Measurements from ENCODE around the gene DUSP8. TPM values are rescaled to one million over a fixed set of nuclear protein-coding genes. Genes with fewer than 3 reads are reported as not detected.
A peak's percentile ranks its signal among the peaks of the same experiment; 100 is the strongest.

DUSP8 gene
- total and polyA plus RNA-seq, 2 of the 8 experiments (the other 6 are each of a cell fraction or from before 2014, with no cell fraction given): 2.8 to 3.6 TPM

DNA sequence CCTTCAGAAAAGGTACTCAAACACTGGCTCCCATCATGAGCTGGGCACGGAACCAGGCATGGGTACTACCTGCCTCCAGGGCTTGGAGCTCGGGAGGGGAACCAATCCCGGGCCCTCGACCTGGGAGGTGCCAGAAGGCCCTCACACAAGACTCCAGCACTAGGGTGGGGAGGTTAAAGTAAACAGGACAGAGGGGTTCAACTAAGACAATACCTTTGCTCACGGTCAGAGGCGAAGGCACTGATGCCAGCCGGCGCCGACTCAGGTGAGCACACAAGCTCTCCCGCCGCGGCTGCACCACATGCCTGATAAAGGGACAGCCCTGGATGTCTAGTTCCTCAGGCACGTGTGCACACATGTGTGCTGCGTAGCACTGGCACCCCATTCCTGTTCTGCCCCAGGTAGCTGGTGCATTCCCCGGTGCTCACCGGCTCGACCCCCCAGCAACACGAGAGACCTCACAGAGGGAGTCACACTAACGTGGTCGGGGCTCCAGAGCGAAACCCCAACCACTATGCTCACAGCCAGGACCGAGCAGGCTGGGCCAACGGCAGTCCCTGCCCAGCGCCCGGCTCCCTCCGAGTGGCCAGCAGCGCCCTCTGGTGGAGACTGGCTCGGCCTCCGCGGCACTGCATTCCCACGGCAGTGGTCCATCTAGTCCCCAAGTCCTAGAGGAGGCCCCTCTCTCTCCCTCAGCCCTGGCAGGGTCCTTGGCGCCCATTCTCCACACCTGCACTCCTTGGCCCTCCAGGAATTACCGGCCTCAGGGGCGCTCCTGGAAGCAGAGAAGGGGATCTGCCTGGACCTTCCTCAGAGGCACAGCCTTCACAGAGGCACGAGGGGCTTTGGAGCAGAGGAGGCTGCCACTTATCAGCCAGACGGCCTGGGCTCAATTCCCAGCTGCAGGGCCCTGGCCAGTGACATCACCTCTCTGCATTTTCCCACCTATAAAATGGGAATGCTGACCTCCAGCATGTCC, 56.7 kb downstream of the DUSP8 start (continued):
- TF ChIP-seq JUND (IDR thresholded peaks at IDR 0.05; ENCODE audit: low read length) (no peak), RNF2 (IDR thresholded peaks at IDR 0.05; ENCODE audit: borderline replicate concordance, low read depth, low read length, missing control alignments, poor library complexity, severe bottlenecking) (no peak), KDM1A (IDR thresholded peaks at IDR 0.05; ENCODE audit: borderline replicate concordance, low read length) (no peak), ZNF274 (IDR thresholded peaks at IDR 0.05; ENCODE audit: borderline replicate concordance, extremely low read depth, low read length) (no peak), TCF12 (IDR thresholded peaks at IDR 0.05; ENCODE audit: low read depth, low read length) (no peak), E2F6 (IDR thresholded peaks at IDR 0.05) (no peak; the same call in 1 of the 2 replicates), MAX (IDR thresholded peaks at IDR 0.05) (no peak), CBX8 (IDR thresholded peaks at IDR 0.05; ENCODE audit: borderline replicate concordance, low read depth, low read length) (no peak), JUN (IDR thresholded peaks at IDR 0.05; ENCODE audit: low read depth, low read length) (no peak), ATF2 (IDR thresholded peaks at IDR 0.05; ENCODE audit: low read length) (0 out of 2 replicates have a peak, but pooled peaks have one; percentile 22), BACH1 (IDR thresholded peaks at IDR 0.05; ENCODE audit: low read length) (0 out of 2 replicates have a peak, but pooled peaks have one; percentile 23), HDAC2 (IDR thresholded peaks at IDR 0.05; ENCODE audit: borderline replicate concordance in 1 of 2, low read depth in 2 of 2, low read length in 2 of 2) (no peak), CREB1 (IDR thresholded peaks at IDR 0.05) (no peak), NRF1 (IDR thresholded peaks at IDR 0.05; ENCODE audit: low read depth, low read length) (no peak), CBX5 (IDR thresholded peaks at IDR 0.05; ENCODE audit: low read depth, low read length) (no peak), HDAC6 (IDR thresholded peaks at IDR 0.05; ENCODE audit: low read depth, low read length) (no peak), RAD21 (IDR thresholded peaks at IDR 0.05 in 1 of 2, conservative IDR thresholded peaks at IDR 0.05 in 1 of 2; ENCODE audit: low read depth in 2 of 2, low read length in 2 of 2) (peak; percentile 91 to 92), POLR2AphosphoS5 (IDR thresholded peaks at IDR 0.05; ENCODE audit: low read depth, low read length) (no peak), GABPA (IDR thresholded peaks at IDR 0.05; ENCODE audit: borderline replicate concordance, insufficient read depth, low read length) (peak; percentile 83; the same call in 1 of the 2 replicates), TEAD4 (IDR thresholded peaks at IDR 0.05; ENCODE audit: low read depth, low read length) (peak; percentile 66; the same call in 1 of the 2 replicates)
